Stimulated activated CD4-positive, alpha-beta T cell treated with anti-CD3 and anti-CD28 coated beads, TNF-alpha, amount 100 ng/mL, for 48 hours (primary cell): Measurements from ENCODE around the gene SGTA.

Experiments
- DNase-seq, 3 donors: peaks; one replicate each; pipeline ENCODE4 v3.0.0-alpha.2; 2020; ENCODE audit warnings: low read depth in 3 of 3

Gene SGTA

DNA sequence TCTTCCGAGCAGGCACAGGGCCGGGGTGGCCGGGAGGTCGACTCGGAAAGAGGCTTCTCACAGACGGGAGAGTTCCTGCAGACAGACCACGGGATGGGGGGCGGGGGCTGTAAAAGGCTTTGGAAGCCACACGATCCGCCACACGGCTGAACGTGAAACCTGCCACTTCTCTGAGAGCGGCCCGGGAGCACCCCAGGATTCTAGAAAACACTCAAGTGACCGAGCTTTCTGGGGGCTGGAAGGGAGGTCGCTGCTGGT is 27.7 kb downstream of the SGTA start:
- DNase-seq, result no peak

DNA sequence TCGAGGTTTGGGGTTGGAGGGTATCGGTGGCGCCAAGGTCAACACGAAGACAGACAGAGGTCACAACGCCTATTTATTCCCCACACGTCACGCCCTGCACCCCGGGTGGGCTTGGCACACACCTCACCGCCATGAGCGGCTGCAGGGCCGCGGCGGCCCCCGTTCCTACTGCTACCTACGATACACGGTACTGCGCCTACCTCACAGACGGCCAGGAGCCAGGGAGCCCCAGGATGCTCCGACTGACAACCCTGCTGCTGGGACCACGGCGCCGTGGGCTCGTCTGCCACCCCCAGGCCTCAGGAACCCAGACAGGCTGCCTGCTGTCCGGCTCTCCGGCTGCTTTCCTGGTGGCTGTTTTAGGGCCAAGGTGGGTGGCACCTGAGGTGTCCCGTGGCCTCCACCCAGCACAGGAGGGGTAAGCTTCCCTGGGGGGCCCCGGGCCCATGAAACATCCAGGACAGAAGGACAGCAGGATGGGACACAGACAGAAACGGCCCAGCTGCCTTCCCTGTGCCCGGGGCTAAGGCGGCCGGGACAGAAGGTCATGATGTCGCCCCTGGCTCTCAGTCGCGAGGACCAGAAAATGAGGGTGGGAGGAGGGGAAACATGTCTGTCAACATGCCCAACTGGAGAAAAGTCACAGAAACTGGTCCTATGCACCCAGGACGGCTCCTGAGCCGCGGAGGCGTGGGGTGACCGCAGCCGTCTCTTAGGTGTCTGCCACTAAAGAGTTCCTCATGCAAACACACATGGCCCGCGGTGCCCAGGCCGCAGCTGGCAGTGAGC is 28.2 kb downstream of the SGTA start:
- no peak for DNase-seq

DNA sequence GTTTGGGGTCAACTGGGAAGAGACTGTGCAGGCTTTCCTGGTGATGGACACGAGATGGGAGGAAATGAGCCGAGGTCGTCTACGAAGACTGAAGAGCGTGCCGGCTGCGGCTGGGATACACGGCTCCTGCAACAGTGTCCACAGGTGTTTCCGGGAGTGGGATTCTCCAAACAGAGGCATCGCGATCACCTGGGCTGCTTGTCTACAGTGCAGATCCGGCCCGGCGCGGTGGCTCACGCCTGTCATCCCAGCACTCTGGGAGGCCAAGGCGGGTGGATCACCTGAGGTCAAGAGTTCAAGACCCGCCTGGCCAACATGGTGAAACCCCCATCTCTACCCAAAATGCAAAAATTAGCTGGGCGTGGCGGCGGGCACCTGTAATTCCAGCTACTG is 31.6 kb downstream of the SGTA start:
- DNase-seq, result no peak

DNA sequence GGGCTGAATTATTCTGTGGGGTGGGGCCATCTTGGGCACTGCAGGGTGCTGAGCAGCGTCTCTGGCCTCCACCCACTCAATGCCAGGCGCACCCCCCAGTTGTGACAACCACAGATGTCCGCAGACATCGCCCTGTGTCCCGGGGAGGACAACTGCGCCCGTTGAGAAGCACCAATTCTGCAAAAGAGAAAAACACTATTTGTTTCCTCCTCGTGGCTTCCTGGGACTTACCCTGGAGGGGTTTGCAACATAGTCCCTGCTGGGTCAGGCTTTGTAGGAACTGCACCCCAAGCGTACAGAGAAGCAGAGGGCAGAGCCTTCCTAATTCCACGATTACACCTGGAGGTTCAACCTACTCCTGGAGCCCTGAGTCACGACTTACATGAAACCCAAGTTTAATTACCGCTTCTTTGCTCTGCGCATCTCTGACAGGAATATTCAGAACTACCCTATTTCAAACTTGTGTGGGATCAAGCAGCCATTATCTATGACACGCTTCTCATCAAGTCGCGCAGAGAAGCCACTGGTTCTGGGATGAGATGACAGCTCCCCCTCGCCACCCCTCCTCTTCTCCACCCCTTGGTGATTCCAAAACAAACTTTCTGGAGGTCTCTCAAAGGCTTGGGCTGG is 32.1 kb downstream of the SGTA start:
- no peak for DNase-seq

DNA sequence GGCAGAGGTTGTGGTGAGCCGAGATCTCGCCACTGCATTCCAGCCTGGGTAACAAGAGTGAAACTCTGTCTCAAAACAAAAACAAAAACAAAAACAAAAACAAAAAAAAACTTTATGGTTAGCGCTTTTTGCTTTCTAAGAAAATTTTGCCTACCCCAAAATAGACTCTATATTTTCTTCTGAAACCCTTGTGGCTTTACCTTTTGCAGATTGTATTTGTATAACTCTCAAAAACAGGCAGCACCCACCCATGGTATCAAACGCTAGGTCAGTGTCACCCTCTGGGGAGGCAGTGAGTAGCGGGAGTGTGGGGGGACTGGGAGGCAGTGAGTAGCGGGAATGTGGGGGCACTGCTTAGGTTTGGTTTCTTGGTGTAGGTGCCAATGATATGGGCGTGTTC is 35.7 kb downstream of the SGTA start:
- no peak for DNase-seq

DNA sequence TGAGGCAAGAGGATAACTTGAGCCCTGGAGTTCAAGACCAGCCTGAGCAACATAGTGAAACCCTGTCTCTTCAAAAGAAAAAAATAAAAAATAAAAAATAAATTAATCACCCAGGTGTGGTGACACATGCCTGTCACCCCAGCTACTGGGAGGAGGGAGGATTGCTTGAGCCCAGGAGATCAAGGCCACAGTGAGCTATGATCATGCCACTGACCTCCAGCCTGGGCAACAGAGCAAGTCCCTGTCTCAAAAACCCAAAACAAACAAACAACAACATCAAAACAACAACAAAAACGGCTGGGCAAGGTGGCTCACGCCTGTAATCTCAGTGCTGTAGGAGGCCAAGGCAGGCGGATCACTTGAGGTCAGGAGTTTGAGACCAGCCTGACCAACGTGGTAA is 39.0 kb downstream of the SGTA start:
- no peak for DNase-seq

DNA sequence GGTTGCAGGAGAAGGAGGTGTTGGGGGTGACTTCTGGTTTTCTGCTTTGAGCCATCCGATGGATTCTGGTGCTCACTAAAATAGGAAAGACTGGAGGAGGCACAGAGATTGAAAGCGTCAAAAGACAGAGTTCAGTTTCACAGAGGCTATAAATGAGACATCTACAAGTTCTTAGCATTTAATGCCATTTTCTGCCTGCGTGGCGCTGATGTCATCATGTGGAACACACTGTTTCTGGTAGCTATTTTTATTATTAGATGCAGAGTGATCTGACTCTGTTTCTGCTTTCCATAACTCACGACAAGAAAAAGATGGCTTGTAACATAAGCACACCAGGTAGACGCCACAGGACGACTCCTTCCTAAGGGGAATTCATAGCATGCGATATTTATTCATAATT is 40.0 kb downstream of the SGTA start:
- DNase-seq, result no peak

DNA sequence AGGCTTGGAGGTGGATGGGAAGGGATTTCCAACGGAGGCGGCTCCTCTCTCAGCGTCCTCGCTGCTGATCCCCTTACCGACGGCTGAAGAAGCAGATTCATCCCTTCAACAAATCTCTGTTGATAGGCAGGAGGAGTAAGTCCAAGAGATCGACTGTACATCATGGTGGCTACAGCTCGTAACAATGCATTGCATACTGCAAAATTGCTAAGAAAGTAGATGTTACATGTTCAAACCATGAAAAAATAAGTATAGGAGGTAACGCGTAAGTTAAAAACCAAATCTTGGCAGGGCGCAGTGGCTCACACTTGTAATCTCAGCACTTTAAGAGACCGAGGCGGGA is 42.8 kb downstream of the SGTA start:
- DNase-seq, result no peak

DNA sequence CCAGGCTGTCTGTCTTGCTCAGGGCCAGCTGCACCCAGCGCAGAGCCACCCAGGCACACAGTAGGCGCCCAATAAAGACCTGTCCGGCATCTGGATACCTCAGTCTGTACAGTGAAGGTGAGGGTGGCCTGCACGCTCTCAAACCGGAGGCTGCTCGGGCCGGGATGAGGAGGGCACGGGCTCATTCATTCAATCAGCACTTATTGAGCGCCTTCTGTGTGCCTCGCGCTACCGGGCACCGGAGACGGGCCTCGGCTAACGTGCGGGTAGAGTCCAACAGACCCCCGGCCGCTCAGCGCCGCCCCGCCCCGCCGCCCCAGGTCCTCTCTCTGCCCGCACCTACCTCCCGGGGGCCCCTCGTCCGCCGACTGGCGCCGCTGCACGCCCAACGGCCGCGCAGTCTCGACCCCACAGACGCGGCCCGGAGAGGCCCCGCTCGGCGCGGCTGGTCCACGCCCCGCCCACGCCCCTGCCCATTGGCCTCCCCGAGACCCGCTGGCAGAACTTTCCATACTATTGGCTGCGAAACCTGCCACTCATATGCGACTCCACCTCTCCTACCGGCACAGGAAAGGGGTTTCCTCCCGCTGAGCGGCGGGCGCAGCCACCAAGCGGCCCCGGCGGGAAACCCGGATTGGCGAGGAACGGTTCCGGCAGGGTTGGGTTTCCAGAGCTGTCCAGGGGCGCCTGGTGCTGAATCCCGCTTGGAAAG is 43.3 kb downstream of the SGTA start, which contains the start of gene SLC39A3:
TSS of gene SLC39A3 (minus strand) at position 416 of the 712 bp plus-strand sequence. CDS start 2,760 bp downstream, outside the sequence.
- peak; percentile 98 to 100 (median 99) for DNase-seq

DNA sequence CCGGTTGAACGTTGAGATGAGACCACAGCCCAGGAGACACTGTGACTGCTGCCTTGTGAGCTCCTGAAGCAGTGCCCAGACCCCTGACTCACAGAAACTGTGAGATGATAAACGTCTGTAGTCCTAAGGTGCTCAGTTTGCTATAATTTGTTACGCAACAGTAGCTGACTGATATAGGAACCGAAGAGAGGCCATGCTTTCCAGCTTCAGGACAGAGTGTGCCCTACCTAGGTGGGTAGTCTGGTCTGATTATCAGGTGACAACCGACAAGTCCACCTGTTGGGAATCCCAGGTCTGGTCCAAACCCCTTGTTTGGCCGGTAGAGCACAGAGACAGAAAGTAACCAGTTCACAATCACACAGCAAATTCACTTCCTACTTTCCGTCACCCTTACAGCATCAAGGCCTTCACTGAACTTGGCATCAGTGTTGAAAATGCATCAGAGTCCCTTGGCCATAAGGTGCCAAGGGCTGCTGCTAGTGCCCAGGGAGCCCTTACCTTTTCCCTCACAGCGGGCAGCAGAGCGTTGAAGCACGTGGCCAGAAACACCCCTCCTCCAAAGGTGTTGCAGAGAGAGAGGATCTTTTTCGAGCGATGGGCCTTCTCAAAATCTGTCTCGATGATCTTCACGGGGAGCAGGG is 46.4 kb downstream of the SGTA start:
- no peak for DNase-seq

DNA sequence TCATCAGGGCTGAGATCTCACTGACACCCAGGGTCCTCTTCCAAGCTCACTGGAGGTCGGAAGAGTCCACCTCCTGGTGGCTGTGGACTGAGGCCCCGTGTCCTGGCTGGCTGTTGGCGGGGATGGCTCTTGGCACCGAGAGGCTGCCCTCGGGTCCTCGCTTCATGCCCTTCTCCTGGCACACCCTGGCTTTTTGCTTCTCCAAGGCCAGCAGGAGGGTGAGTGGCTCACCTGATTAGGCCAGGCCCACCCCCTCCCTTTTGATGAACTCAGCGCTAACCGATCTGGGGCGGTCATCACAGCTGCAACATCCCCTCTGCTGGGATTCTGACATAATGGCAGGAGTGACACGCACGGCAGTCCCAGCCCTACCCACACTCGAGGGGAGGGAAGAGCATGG is 47.7 kb downstream of the SGTA start:
- no peak for DNase-seq

DNA sequence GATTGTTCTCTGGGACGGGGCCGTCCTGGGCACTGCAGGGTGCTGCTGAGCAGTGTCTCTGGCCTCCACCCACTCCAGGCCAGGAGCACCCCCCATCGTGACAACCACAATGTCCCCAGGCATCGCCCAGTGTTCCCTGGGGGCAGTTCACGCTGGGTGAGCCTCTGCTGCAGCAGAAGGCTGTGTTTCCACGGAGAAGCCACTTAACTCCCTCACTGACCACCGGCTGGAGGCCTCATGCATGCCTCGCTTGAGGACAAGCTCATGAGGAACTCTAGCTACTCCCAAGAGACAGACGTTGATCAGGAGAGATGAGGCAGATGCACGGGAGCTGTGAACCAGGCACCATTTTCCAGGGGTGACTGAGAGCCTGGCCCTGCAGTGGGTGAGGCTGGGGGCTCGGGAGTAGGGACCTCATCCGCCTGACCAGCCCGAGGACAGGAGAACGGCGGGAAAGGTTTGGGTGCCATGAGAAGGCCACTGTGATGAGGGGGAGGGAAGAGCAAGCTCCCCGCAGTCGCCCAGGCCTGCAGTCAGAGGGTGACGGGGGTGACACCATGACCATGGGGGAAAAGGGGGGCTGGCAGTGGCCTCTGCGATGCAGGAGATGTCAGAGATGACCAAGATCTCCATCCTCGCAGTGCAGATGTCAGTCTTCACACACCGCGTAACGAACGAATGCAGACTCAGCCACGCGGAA is 48.3 kb downstream of the SGTA start:
- no peak for DNase-seq

DNA sequence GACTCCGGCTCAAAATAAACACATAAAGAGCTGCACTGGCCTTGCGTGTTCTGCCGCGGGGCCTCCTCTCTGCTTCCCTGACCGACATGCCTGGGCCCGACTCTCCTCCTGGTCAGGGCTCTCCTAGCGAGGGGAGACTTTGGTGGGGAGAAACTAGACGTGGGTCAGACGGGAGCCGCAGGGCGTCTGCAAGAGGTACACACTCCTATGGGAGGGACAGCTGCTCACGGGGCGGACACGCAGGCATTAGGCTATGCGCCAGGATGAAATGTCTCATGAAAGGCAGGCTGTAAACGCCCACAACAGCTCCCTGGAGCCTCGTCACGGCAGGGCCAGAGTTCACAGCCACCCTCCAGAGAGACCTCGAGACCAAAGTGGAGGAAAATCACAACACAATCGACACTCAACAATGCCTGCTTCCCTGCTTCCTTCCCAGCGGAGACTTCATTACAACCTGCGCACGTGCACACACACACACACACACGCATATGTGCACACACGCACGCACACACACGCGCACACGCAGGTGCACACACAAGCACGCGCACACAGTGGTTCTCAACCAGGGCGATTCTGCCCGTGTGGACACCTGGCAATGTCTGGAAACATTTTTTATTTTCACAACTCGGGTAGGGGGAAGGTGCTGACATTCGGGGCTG is 49.0 kb downstream of the SGTA start:
- no peak for DNase-seq

DNA sequence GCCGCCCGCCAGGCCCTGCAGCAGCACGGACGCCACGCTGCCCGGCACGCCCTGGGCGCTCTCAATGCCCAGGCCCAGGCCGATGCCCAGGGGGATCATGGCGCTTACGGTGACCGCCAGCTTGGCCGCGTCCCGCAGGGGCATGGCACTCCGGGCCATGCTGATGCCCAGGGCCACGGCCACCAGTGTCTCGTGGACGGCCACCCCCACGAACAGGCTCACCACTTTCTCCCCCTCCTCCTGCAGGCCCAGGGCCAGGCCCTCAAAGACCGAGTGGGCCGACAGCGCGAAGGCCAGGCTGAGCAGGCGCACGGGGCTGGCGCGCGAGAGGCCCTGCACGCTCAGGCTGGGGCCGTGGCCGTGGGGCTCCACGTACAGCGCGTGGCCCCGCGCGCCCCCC is 50.2 kb downstream of the SGTA start:
- no peak for DNase-seq

DNA sequence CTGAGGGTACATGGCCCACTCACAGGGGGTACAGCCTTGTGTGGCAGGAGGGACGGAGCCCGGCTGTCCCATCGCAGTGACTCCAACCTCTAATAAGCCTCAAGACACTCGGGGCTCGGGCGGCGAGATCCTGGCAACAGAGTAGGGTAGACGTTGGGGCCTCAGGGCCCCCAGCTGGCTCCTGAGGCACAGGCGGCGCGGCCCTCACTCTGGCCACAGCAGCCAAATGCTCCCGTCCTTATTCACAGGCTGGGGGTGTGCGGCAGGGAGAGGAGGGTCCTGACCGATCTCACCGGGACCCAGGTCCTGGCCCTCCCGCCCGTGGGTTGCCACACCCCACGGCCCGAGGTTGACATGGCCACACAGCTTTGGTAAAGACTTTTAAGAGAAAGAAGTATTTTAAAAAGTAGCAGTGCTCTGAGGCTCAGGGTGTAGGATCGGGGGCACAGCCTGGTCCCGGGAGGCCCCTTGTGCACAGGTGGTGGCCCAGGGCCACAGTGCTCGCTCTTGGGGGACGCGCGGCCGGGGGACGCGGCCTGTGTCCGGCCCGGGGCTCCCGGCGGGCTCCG is 50.8 kb downstream of the SGTA start:
- no peak for DNase-seq

DNA sequence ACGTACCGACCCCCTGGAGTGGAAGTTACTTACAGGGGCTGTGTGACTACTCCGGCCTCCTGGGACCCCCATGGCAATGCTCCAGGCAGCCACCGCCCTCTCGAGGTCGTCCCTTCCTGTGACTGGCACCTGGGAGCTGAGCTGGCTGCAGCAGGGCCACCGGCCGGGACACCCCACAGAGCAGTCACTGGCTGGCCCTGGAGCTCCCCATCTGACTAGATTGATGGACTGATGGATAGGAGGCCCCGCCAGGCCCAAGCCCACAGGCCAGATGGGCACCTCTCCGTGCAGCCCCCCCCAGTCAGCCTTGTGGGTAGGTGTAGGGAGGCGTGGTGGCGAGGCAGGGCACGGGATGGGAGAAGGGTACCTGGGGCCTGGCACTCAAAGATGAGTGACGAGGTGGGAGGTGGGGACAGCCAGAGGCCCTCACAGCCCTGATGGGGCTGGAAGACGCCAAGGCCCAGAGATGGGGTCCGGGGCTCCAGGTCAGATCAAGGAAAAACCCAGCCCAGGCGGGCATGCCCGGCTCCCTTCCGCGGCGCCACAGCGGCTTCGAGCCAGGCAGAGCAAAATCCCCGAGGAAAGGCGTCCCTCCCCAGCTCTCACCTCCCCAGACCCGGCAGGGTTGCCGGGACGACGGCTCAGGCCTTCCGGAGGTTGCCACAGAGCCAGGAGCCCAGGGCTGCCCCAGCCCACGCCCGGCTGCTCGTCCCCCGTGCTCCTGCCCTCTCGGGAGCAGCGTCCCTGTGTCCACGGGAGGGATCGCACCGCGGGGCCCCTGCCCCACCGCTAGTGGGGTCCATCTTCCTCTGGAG is 51.7 kb downstream of the SGTA start:
- no peak for DNase-seq

DNA sequence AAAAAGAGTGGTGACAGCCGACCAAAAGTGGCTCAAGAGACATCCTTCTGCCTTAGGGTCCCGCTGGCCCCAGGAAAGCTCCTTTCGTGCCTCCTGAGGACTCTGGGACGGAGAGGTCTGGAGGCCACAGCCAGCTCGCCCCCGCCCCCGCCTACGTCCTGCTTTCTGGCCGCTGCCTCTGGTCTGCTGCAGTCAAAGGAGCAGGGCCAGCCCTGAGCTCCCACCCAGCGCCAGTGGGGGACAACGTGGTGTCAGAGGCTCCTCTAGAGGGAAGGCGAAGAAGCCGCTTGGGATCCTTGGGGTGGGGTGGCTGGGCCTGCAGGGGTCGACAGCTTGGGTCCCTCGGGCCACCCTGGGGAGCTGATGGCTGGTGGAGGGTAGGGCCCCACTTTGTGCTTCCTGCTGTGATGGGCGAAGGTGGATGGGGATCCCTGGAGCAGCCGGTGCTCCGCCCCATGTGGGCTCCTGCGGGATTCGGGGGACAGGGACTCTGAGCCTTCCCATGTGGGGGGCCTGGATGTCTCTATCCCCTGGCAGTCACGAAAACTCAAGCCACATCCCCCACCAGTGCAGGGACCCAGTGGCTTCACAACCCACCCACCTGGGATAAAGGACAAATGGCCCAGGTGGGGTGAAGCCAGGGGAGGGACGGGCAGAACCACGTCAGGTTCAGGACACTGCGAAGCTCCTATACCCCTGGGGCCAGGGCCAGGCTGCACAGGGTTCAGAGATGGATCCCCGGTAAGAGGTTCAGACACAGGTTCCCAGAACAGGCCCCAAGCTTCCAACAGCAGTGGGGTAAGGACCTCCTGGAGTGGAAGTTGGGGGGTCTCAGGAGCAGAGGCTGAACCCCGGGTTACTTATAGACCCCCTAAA is 52.9 kb downstream of the SGTA start:
- DNase-seq, result no peak

DNA sequence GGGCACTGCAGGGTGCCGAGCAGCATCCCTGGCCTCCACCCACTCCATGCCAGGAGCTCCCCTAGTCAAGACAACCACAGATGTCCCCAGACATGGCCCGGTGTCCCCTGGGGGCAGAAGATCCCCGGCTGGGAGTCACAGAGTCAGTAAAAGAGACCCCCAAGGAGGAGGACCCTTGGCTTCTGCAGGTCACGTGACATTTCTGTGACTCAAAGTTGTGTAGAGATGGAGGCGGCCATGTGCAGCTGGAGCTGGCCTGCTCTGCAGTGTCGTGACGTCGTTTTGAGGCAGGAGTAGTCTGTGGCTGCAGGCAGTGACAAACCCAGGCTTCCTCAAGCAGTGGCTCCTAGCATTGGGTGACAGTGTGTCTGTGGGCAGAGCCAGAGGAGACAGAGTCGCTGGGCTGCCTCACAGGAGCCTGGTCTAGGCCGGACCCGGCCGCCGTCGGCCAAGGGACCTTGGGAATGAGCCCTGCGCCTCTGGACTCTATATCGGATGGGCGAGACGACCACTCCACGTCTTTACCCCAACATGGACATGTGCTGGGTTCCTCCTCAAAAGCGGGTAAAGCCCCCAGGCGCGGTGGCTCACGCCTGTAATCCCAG is 54.2 kb downstream of the SGTA start:
- DNase-seq, result no peak

DNA sequence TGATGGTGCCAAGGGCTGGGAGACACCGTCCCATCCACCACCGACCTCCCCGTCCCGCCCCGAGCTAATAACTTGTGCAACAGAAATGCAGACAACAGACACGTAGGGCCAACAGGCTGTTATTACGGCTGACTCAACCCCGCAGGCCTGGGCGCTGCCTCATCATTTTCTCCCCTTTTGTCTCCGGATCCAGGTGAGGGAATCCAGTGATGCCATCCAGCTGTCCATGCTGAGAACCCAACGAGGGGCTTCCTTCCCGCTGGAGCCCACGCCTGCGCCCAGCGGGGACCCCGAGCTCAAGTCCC is 55.5 kb downstream of the SGTA start:
- no peak for DNase-seq
